ENCODE results near the gene CUBN.
A peak's percentile ranks its signal among the peaks of the same experiment; 100 is the strongest.

CUBN gene

DNA sequence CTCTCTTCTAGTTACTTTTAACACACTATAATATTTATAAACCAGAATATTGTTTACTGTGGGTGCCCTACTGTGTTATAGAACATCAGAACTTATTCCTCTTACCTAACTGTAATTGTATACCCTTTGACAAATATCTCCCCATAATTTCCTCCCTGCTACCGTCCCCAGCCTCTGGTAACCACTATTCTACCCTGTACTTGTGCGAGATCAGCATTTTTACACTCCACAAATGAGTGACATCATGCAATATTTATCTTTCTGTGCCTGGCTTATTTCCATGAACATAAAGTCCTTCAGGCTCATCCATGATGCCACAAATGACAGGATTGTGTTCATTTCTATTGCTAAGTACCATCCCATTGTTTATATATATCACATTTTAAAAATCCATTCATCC is 172.6 kb downstream of the CUBN start:
- POLR2A ChIA-PET = no interaction called here
- H3K4me3 ChIP-seq (ENCODE audit: control insufficient read depth in 1 of 7, extremely low read depth in 1 of 7, insufficient read depth in 4 of 7, low read depth in 2 of 7, low read length in 6 of 7) = no peak overlapping the region
- H3K27ac ChIP-seq (ENCODE audit: insufficient read depth in 1 of 2, low read depth in 1 of 2, low read length in 2 of 2, poor library complexity in 1 of 2, severe bottlenecking in 2 of 2) = no peak overlapping the region
- no peaks in the 10 kb centered on the region for H3K9me3 ChIP-seq (ENCODE audit: control extremely low read depth in 1 of 5, control insufficient read depth in 4 of 5, insufficient read depth in 2 of 5, low read depth in 1 of 5, low read length in 4 of 5)
- CTCF ChIA-PET = no interaction called here
- 100% methylated on average over 2 of the region's 2 CpGs for WGBS (ENCODE audit: insufficient coverage)
- H3K4me1 ChIP-seq (ENCODE audit: control extremely low read depth in 1 of 4, control insufficient read depth in 4 of 4, insufficient read depth in 4 of 4, low read length in 3 of 4) = peaks cover 0 to 12% (median 9%) of the 10 kb centered on the region in 4 experiments
- no peaks in the 10 kb centered on the region for H3K27me3 ChIP-seq (replicated peaks in 2 of 5; ENCODE audit: control insufficient read depth in 4 of 5, insufficient read depth in 5 of 5, low read length in 4 of 5)
- no peak for DNase-seq
- no peaks in the 10 kb centered on the region for H3K36me3 ChIP-seq (ENCODE audit: control insufficient read depth in 4 of 4, insufficient read depth in 4 of 4, low read length in 3 of 4)

DNA sequence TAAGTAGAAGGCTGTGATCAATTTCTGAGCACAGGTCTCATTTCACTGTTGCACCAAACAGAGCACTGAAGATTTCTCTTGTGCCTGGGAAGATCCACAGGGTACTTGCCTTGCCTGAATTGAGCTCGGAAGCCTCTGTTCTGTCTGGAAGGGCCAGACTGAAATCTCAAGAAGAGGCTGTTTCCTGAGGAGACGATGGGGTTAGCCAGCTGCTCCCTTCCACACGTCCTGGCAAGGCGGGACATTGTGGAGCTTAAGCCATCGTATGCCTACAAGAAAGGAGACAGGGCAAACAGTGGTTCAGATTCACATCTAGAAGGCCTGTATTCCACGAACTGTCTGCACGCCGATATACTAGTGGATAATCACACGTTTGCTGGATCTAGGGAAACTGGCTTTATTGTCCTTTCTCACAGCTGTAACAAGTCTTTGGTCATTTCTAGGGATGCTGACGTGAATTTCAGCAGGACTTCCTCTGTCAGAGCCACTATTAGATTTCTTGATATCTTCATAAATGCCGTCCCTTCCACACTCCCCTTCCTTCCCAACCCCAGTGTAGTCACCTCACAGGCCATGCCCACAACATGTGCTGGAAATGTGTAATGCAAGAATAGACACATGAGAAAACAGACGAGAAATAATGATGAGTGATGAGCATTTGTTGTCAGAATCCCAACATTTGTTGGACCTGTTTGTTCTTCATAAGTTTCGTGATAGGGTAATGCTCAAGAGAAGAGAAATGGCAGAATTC is 175.2 kb downstream of the CUBN start:
- Histone ChIP-seq H3K27ac (ENCODE audit: insufficient read depth in 1 of 2, low read depth in 1 of 2, low read length in 2 of 2, poor library complexity in 1 of 2, severe bottlenecking in 2 of 2) (no peak overlapping the region), H3K4me1 (ENCODE audit: control extremely low read depth in 1 of 4, control insufficient read depth in 4 of 4, insufficient read depth in 4 of 4, low read length in 3 of 4) (peaks cover 10 to 24% (median 15%) of the 10 kb centered on the region in 4 experiments), H3K27me3 (replicated peaks in 2 of 5; ENCODE audit: control insufficient read depth in 4 of 5, insufficient read depth in 5 of 5, low read length in 4 of 5) (no peaks in the 10 kb centered on the region), H3K4me3 (ENCODE audit: control insufficient read depth in 1 of 7, extremely low read depth in 1 of 7, insufficient read depth in 4 of 7, low read depth in 2 of 7, low read length in 6 of 7) (no peak overlapping the region), H3K36me3 (ENCODE audit: control insufficient read depth in 4 of 4, insufficient read depth in 4 of 4, low read length in 3 of 4) (no peaks in the 10 kb centered on the region), H3K9me3 (ENCODE audit: control extremely low read depth in 1 of 5, control insufficient read depth in 4 of 5, insufficient read depth in 2 of 5, low read depth in 1 of 5, low read length in 4 of 5) (no peaks in the 10 kb centered on the region)
- 97% methylated on average over 11 of the region's 13 CpGs for WGBS (ENCODE audit: insufficient coverage)
- ChIA-PET POLR2A (no interaction called here), CTCF (no interaction called here)
- DNase-seq = no peak

DNA sequence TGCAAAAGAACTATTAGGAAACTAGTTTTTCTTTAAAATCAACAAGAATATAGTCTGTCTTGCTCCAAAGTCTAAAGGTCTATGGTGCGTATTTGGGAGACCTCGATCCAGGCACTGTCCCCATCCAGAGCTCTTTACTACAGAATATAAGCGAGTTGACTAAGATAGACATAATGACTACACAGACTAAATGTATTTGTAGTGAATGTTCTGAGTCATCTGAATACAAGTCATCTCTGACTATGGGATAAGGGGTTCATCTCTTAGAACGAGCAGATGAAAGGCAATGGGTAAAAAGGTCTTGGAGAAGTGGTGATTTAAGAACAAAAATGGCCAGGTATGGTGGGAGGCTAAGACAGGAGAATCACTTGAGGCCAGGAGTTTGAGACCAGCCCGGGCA is 176.3 kb downstream of the CUBN start:
- ChIA-PET POLR2A (no interaction called here), CTCF (interaction anchor here (1.1 kb wide), 1 partner anchor 62 kb away, joined by 4 read pairs; no protein-coding TSS in a partner anchor)
- no peak overlapping the region for H3K4me3 ChIP-seq (ENCODE audit: control insufficient read depth in 1 of 7, extremely low read depth in 1 of 7, insufficient read depth in 4 of 7, low read depth in 2 of 7, low read length in 6 of 7)
- H3K36me3 ChIP-seq (ENCODE audit: control insufficient read depth in 4 of 4, insufficient read depth in 4 of 4, low read length in 3 of 4) = no peaks in the 10 kb centered on the region
- 94% methylated on average over 2 of the region's 5 CpGs for WGBS (ENCODE audit: insufficient coverage)
- H3K27me3 ChIP-seq (replicated peaks in 2 of 5; ENCODE audit: control insufficient read depth in 4 of 5, insufficient read depth in 5 of 5, low read length in 4 of 5) = no peaks in the 10 kb centered on the region
- H3K27ac ChIP-seq (ENCODE audit: insufficient read depth in 1 of 2, low read depth in 1 of 2, low read length in 2 of 2, poor library complexity in 1 of 2, severe bottlenecking in 2 of 2) = no peak overlapping the region
- H3K4me1 ChIP-seq (ENCODE audit: control extremely low read depth in 1 of 4, control insufficient read depth in 4 of 4, insufficient read depth in 4 of 4, low read length in 3 of 4) = peaks cover 10 to 24% (median 15%) of the 10 kb centered on the region in 4 experiments
- DNase-seq = no peak
- H3K9me3 ChIP-seq (ENCODE audit: control extremely low read depth in 1 of 5, control insufficient read depth in 4 of 5, insufficient read depth in 2 of 5, low read depth in 1 of 5, low read length in 4 of 5) = no peaks in the 10 kb centered on the region

DNA sequence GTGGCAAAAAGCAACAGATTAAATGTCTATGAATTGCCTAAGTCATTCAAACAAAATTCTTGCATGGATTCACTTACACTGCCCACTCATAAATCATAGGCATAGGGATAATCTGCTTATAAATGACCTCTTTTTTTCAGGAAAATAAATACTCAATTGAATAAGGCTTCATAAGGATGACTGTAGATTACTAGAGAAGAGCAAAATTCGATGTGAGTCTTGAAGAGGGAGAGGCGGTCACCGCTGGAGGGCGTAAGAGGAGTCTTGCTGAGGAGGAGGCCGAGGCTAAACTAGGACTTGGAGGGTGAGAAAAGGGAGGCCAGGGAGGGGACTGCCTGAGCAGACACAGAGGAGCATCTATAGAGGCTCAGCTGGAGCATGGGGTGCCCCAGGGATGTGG is 177.0 kb downstream of the CUBN start:
- no peak for DNase-seq
- H3K4me1 ChIP-seq (ENCODE audit: control extremely low read depth in 1 of 4, control insufficient read depth in 4 of 4, insufficient read depth in 4 of 4, low read length in 3 of 4) = peaks cover 10 to 24% (median 15%) of the 10 kb centered on the region in 4 experiments
- H3K36me3 ChIP-seq (ENCODE audit: control insufficient read depth in 4 of 4, insufficient read depth in 4 of 4, low read length in 3 of 4) = no peaks in the 10 kb centered on the region

DNA sequence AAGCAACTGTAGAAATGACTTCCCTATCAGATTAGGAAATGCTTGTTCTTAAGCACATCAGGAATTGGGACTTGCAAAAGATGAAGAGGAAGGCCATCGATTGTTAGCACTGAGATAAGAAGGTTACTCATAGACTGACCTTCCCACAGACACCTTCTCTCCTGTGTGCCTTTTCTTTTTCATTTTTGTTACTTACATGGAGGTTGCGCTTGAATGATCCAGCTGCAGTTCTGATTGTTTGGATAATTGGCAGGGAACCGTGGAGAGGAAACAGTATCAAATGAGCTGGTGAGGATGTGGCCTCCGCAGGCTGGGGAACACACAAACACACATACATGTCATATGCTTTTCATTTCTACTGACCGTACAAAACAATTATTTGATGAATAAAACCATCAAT is 177.5 kb downstream of the CUBN start:
- DNase-seq = peak in 1 of 3 donors; percentile 10
- Histone ChIP-seq H3K4me3 (ENCODE audit: control insufficient read depth in 1 of 7, extremely low read depth in 1 of 7, insufficient read depth in 4 of 7, low read depth in 2 of 7, low read length in 6 of 7) (peak overlapping the region in 1 of 7 experiments; percentile 24), H3K36me3 (ENCODE audit: control insufficient read depth in 4 of 4, insufficient read depth in 4 of 4, low read length in 3 of 4) (no peaks in the 10 kb centered on the region), H3K9me3 (ENCODE audit: control extremely low read depth in 1 of 5, control insufficient read depth in 4 of 5, insufficient read depth in 2 of 5, low read depth in 1 of 5, low read length in 4 of 5) (no peaks in the 10 kb centered on the region), H3K27me3 (replicated peaks in 2 of 5; ENCODE audit: control insufficient read depth in 4 of 5, insufficient read depth in 5 of 5, low read length in 4 of 5) (no peaks in the 10 kb centered on the region), H3K4me1 (ENCODE audit: control extremely low read depth in 1 of 4, control insufficient read depth in 4 of 4, insufficient read depth in 4 of 4, low read length in 3 of 4) (peaks cover 10 to 24% (median 15%) of the 10 kb centered on the region in 4 experiments), H3K27ac (ENCODE audit: insufficient read depth in 1 of 2, low read depth in 1 of 2, low read length in 2 of 2, poor library complexity in 1 of 2, severe bottlenecking in 2 of 2) (no peak overlapping the region)
- no CpG with 5 or more reads among the region's 5 CpGs for WGBS (ENCODE audit: insufficient coverage)
- ChIA-PET CTCF (interaction anchor here (1.1 to 1.8 kb wide), 2 partner anchors 11 to 61 kb away, joined by 4 read pairs; no protein-coding TSS in a partner anchor), POLR2A (no interaction called here)

More for the DNA sequence above, 177.0 kb downstream of the CUBN start:
- H3K4me3 ChIP-seq (ENCODE audit: control insufficient read depth in 1 of 7, extremely low read depth in 1 of 7, insufficient read depth in 4 of 7, low read depth in 2 of 7, low read length in 6 of 7) = no peak overlapping the region
- H3K27me3 ChIP-seq (replicated peaks in 2 of 5; ENCODE audit: control insufficient read depth in 4 of 5, insufficient read depth in 5 of 5, low read length in 4 of 5) = no peaks in the 10 kb centered on the region
- 100% methylated on average over 4 of the region's 5 CpGs for WGBS (ENCODE audit: insufficient coverage)
- POLR2A ChIA-PET = no interaction called here
- H3K9me3 ChIP-seq (ENCODE audit: control extremely low read depth in 1 of 5, control insufficient read depth in 4 of 5, insufficient read depth in 2 of 5, low read depth in 1 of 5, low read length in 4 of 5) = no peaks in the 10 kb centered on the region
- CTCF ChIA-PET = interaction anchor here (1.1 kb wide), 1 partner anchor 61 kb away, joined by 4 read pairs; no protein-coding TSS in a partner anchor
- H3K27ac ChIP-seq (ENCODE audit: insufficient read depth in 1 of 2, low read depth in 1 of 2, low read length in 2 of 2, poor library complexity in 1 of 2, severe bottlenecking in 2 of 2) = no peak overlapping the region

DNA sequence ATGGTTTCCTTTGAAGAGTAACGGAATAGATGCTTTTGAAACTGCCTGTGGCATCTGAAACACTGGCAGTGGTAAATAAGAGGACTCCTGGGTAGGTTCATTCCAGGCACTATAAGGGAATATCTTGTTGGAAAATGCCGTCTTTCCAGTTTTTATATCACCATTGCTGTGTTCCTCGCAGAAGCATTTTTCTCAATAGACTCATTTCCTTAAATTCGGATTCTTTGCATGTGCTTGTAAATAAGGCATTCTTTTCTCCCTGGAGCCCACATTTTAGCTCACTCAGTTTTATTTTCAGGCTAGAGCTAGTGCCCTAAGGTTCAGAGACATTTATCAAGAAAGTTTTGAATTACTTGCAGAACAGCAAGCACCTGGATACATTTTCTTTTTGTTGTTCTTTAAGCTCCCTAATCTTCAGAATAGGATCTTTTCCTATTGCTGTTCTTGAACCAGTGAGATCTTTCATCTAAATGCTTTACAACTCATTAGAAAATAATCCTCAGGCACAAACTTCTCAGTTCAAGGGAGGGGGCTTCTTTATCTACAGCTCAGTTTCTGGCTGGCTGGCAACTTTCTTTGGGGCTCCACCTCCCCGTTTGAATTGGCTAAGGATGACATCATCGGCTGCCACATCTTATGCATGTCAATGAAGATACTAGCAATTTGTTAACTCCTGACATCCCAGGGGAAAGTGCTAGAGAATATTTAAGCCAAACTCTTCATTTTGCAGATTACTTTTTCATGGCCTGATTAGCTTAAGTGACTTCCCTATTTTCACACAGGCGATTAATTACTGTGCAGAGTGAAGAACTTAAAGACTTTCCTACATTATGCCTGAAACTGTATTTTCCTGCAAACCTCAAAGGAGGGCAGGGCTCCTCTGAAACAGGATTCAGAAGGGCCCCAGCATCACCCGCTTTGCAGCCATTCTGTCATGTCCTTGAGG is 178.7 kb downstream of the CUBN start:
- no peak overlapping the region for H3K4me3 ChIP-seq (ENCODE audit: control insufficient read depth in 1 of 7, extremely low read depth in 1 of 7, insufficient read depth in 4 of 7, low read depth in 2 of 7, low read length in 6 of 7)
- no peaks in the 10 kb centered on the region for H3K36me3 ChIP-seq (ENCODE audit: control insufficient read depth in 4 of 4, insufficient read depth in 4 of 4, low read length in 3 of 4)
- DNase-seq = peak; percentile 22 to 73 (median 63)
- H3K27ac ChIP-seq (ENCODE audit: insufficient read depth in 1 of 2, low read depth in 1 of 2, low read length in 2 of 2, poor library complexity in 1 of 2, severe bottlenecking in 2 of 2) = no peak overlapping the region
- ChIA-PET CTCF (interaction anchor here (1.3 to 1.8 kb wide), 2 partner anchors 10 to 12 kb away, joined by 4 read pairs; no protein-coding TSS in a partner anchor), POLR2A (no interaction called here)
- H3K9me3 ChIP-seq (ENCODE audit: control extremely low read depth in 1 of 5, control insufficient read depth in 4 of 5, insufficient read depth in 2 of 5, low read depth in 1 of 5, low read length in 4 of 5) = no peaks in the 10 kb centered on the region
- H3K4me1 ChIP-seq (ENCODE audit: control extremely low read depth in 1 of 4, control insufficient read depth in 4 of 4, insufficient read depth in 4 of 4, low read length in 3 of 4) = peaks cover 10 to 24% (median 15%) of the 10 kb centered on the region in 4 experiments
- WGBS (ENCODE audit: insufficient coverage) = 42% methylated on average over 6 of the region's 8 CpGs
- no peaks in the 10 kb centered on the region for H3K27me3 ChIP-seq (replicated peaks in 2 of 5; ENCODE audit: control insufficient read depth in 4 of 5, insufficient read depth in 5 of 5, low read length in 4 of 5)

Data from common myeloid progenitor, CD34-positive (primary cell).